ES-I3 (cell line): ENCODE data around the gene DNM2.
"Not testable (repeated sequence)": the region's sequence is repeated elsewhere in the genome, so short reads cannot be mapped to it uniquely, and the experiment has no call there.

Experiments used
- H3K36me3 ChIP-seq: 2 replicates; pipeline ENCODE4 v1.6.1; 2013; ENCODE audit warnings: mild to moderate bottlenecking, low read length, control low read depth, moderate library complexity; ENCODE audit not compliant: insufficient read depth
- H3K4me1 ChIP-seq: 2 replicates; pipeline ENCODE4 v1.6.1; 2013; ENCODE audit warnings: mild to moderate bottlenecking, control low read depth, low read length; ENCODE audit not compliant: insufficient read depth
- H3K9ac ChIP-seq: 2 replicates; pipeline ENCODE4 v1.6.1; 2013; ENCODE audit warnings: low read depth, mild to moderate bottlenecking, low read length, moderate library complexity
- H3K9me3 ChIP-seq: 2 replicates; pipeline ENCODE4 v1.6.1; 2013; ENCODE audit warnings: mild to moderate bottlenecking, low read length, moderate library complexity; ENCODE audit not compliant: control insufficient read depth, insufficient read depth

The DNM2 gene

DNA sequence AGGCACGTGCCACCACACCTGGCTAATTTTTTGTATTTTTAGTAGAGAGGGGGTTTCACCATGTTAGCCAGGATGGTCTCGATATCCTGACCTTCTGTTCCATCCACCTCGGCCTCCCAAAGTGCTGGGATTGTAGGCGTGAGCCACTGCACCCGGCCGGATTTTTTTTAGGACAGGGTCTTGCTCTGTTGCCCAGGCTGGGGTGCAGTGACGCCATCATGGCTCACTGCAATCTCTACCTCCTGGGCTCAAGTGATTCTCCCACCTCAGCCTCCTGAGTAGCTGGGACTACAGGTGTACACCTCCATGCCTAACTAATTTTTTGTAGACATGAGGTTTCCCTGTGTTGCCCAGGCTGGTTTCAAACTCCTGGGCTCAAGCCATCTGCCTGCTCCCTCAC is 119.8 kb downstream of the DNM2 start:
- H3K9ac ChIP-seq, H3K36me3 ChIP-seq, H3K4me1 ChIP-seq, H3K9me3 ChIP-seq: not testable (repeated sequence)

DNA sequence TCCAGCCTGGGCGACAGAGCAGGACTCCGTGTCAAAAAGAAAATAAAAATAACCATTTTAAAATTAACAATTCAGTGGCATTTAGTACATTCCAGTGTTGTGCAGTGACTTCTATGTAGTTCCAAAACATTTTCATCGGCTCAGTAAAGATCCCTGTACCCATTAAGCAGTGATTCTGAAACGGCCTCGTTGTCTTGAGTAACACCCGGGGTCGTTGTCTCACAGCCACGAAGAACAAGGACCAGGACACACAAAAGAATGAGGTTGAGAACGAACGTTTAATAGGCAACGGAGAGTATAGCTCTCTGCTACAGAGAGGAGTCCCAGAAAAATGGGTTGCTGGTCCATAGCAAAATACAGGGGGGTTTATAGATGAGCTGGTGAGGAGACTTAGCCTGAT is 120.5 kb downstream of the DNM2 start:
- Histone ChIP-seq H3K9me3 (peaks cover 7% of the 10 kb centered on the region), H3K4me1 (no peaks in the 10 kb centered on the region), H3K36me3 (no peaks in the 10 kb centered on the region), H3K9ac (no peak overlapping the region)

DNA sequence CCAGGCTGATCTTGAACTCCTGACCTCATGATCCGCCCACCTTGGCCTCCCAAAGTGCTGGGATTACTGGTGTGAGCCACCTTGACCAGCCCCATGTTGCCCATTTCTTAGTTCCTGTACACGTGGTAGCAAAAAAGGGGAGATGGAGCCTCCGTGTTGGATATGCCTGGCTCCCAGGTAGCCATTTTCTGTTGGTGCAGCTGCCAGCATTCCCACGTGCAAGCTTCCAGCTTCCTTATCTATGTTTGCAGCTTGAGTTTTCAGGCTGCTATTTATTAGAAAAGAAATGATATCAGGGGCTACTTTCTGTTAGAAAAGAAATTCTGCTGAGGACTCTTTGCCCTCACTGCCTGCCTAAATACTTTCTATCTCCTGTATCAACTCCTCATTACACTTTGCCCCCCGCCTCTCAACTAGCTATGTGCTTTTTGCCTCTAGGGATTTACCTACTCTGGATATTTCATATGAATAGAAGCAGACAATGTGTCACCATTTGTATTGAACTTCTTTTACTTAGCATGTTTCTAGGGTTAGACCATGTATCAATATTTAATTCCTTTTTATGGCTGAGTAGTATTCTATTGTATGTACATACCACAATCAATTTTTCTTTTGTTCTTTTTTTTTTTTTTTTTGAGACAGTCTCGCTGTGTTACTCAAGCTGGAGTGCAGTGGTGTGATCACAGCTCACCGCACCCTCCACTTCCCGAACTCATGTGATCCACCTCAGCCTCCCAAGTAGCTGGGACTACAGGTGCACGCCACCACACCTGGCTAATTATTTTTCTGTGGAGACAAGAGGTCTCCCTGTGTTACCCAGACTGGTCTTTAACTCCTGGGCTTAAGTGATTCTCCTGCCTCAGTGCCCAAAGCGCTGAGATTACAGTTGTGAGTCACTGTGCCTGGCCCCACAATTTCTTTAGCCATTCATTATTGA is 121.5 kb downstream of the DNM2 start:
- no peaks in the 10 kb centered on the region for H3K4me1 ChIP-seq
- H3K9ac ChIP-seq: no peak overlapping the region
- H3K36me3 ChIP-seq: no peaks in the 10 kb centered on the region
- H3K9me3 ChIP-seq: peaks cover 7% of the 10 kb centered on the region

DNA sequence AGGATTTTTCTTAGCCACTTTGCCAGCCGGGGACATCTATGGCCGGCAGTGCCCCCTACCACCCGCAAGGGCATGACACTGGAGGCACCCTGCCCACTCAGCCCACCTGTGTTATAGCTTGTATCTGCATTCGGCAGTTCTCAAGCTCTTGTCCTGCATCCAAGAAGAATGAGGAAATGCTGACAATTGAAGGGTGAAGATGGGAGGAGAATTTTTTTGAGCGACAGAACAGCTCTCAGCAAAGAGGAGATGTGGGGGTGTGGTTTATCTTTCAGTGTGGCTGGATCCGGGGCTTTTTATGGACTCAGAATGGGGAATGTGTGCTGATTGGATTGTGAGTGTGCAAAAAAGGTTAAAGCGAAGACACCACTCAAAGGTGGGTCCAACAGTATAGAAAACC is 124.9 kb downstream of the DNM2 start:
- Histone ChIP-seq H3K9me3 (peaks cover 6% of the 10 kb centered on the region; the same call in 1 of the 2 replicates), H3K9ac (no peak overlapping the region), H3K4me1 (no peaks in the 10 kb centered on the region), H3K36me3 (no peaks in the 10 kb centered on the region)

DNA sequence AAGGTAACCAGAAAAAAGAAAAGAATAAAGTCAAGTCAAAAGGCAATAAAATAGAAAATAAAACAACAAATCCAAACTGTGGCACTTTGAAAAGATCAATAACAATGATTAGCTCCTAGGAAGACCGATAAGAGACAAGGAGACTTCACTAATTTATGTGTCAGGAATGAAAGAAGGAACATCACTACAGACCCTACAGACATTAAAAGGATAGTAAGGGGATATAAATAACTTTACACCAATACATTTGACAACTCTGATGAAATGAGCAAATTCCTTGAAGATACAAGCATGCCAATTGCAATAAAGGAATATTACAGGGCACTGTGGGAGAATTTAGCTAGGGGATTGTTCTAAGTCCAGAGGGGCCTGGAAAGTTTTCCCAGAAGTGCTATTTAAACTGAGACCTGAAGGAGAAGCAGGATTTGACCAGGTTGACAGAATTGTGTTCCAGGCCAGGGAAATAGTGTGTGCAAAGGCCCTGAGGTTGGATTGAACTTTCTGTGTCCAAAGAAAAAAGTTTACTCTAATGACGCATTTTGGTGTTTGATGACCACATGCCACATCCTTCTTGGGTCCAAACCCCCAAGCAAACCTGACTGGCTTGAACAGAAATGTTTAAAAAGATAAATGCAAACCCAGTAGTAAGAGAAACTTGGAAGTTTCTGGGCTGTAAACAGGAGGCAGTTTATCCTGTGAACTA is 128.8 kb downstream of the DNM2 start:
- Histone ChIP-seq H3K9ac (no peak overlapping the region), H3K4me1 (no peaks in the 10 kb centered on the region), H3K9me3 (peaks cover 6% of the 10 kb centered on the region; the same call in 1 of the 2 replicates), H3K36me3 (no peaks in the 10 kb centered on the region)

DNA sequence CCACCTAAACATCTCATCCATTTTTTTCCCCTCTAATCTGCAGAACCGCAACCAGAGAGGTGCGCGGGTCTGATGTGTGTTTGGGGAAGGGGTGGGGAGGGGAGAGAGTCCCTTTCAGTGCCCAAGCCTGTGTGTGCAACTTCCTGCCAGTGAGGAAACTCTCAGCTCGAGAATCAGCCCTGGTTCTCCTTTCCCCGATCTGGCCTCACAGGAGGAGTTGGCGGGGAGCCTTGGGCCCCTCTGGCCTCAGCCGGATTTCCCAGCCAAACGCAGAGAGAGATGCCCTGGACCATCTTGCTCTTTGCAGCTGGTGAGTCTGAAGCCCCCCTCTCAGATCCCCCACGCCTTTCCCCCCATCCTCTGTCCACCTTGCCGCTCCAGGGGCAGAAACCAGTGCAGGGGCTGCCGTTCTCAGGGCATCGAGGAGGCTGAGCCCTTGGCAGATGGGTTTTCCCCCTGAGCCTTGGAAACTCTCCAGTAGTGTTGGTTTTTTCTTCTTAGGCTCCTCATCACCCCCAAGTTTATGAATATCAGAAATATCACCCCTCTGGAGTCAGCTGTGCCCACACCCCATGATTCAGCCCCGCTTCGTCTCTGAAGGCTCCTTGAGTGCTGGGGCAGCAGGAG is 130.5 kb downstream of the DNM2 start, which contains the start of gene C19orf38:
C19orf38 (plus strand) TSS at position 186 of the 627 bp plus-strand sequence; CDS start at position 280, 94 bp downstream.
- Histone ChIP-seq H3K4me1 (no peaks in the 10 kb centered on the region), H3K9me3 (peaks cover 6% of the 10 kb centered on the region; the same call in 1 of the 2 replicates), H3K36me3 (no peaks in the 10 kb centered on the region), H3K9ac (no peak within 1 kb of the TSS)

DNA sequence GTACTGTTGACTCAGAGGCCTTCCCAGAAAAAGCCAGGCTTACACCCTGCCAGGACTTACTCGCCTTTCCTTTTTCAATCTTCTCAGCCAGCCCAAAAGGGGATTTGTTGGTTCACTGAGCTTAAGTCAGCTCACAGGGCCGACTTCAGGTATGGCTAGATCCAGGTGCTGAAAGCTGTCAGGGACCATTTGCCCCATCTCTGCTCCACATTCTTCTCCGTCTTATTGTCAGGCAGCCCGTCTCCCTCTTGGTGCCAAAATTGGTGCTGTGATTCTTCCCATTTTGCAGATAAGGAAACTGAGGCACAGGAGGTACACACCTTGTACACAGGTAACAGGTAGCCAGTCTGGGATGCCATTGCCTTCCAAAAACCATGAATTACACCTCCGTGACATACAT is 132.8 kb downstream of the DNM2 start:
- Histone ChIP-seq H3K9ac (no peak overlapping the region), H3K4me1 (no peaks in the 10 kb centered on the region), H3K36me3 (no peaks in the 10 kb centered on the region), H3K9me3 (peaks cover 6% of the 10 kb centered on the region; the same call in 1 of the 2 replicates)

DNA sequence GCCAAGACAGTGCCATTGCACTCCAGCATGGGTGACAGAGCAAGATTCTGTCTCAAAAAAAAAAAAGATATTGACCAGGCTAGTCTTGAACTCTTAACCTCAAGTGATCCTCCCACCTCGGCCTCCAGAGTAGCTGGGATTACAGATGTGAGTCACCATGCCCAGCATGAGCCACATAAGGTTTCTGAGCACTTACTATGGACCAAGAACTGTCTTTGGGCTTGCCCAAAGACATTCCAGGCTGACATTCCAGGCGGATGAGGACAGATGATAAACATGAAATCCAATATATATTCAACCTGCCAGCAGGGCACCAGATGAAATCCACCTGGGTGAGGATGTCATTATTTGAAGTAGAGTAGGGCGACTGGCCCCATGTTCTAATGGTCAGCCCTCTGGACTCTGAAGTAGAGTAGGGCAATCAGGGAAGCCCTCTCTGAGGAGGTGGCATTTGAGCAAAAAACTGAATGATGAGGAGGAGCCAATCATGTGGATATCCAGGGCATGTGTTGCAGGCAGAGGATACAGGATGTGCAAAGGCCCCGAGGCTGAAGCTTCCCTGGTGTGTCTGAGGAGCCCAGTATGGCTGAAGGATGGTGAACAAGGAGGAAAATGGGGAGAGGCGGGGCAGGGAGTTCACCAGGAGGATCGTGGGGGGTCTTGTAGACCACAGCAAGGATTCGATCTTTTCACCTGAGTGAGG is 134.4 kb downstream of the DNM2 start:
- Histone ChIP-seq H3K9me3 (no peaks in the 10 kb centered on the region), H3K9ac (no peak overlapping the region), H3K4me1 (no peaks in the 10 kb centered on the region; the same call in 1 of the 2 replicates), H3K36me3 (no peaks in the 10 kb centered on the region)

DNA sequence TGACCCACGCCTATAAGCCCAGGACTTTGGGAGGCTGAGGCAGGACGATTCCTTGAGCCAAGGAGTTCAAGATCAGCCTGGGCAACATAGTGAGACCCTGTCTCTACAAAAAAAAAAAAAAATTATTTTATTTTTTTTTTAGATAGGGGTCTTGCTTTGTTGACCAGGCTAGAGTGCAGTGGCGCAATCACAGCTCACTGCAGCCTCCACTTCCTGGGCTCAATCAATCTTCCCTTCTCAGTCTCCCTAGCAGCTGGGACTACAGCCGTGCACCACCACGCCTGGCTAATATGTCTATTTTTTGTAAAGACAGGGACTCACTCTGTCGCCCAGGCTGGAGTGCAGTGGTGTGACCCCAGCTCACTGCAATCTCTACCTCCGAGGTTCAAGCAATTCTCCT is 135.1 kb downstream of the DNM2 start:
- H3K9me3 ChIP-seq: no peaks in the 10 kb centered on the region
- H3K9ac ChIP-seq: no peak overlapping the region
- H3K4me1 ChIP-seq: no peaks in the 10 kb centered on the region; the same call in 1 of the 2 replicates
- H3K36me3 ChIP-seq: no peaks in the 10 kb centered on the region

DNA sequence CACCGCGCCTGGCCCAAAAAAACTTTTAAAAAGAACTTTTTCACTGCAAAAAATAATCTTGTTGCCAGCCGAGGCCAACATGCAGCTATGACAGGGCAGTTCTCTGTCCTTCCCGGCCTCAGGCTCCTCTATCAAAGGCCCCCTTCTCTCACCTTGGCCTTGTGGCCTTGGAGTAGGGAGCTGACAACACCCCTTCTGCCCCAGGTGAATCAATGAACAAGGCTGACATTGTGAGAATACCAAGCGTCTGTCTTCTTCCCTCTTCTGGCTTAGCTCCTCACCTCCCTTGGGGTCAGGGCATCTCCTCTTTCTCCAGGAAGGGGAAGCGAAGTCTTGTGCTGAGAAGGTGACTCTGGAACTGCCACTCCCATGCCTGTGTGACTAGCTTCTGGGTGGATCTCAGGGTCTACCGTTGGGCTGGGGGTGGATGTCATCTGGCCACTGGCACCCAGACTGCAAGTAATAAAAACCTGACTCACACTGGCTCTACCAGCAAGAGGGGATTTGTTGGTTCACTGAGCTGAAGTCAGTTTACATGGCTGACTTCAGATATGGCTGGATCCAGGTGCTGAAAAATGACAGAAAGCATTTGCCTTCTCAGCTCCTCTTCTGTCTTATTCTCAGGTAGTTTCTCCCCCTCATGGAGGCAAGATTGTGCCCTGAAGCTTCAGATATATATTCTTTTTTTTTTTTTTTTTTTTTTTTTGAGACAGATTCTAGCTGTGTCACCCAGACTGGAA is 136.6 kb downstream of the DNM2 start:
- Histone ChIP-seq H3K4me1 (no peaks in the 10 kb centered on the region; the same call in 1 of the 2 replicates), H3K9ac (no peak overlapping the region), H3K9me3 (no peaks in the 10 kb centered on the region), H3K36me3 (no peaks in the 10 kb centered on the region)

DNA sequence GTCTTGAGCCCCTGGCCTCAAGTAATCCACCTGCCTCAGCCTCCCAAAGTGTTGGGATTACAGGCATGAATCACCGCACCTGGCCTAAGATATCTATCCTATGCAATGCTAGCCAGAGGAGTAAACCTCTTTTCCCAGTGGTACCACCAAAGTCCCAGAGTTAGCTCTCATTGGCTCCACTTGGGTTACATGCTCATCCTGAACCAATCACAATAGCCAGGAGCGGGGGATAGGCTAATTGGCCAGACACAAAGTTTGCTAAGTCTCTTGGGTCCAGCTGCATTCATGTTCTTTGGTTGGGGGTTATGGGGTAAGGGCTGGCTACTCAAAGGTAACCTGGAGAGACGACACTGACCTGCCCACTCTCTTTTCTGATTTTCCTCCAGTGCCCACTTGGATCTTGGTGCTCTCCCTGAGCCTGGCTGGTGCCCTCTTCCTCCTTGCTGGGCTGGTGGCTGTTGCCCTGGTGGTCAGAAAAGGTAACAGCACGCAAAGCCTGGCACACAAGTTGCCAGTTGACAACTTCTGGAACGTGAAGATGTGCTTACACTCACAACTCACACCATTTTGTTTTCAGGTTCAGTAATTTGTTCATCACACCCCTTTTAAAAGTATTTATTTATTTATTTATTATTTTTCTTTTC is 138.1 kb downstream of the DNM2 start:
- no peaks in the 10 kb centered on the region for H3K36me3 ChIP-seq
- H3K9ac ChIP-seq: no peak overlapping the region
- no peaks in the 10 kb centered on the region; the same call in 1 of the 2 replicates for H3K4me1 ChIP-seq
- H3K9me3 ChIP-seq: no peaks in the 10 kb centered on the region

DNA sequence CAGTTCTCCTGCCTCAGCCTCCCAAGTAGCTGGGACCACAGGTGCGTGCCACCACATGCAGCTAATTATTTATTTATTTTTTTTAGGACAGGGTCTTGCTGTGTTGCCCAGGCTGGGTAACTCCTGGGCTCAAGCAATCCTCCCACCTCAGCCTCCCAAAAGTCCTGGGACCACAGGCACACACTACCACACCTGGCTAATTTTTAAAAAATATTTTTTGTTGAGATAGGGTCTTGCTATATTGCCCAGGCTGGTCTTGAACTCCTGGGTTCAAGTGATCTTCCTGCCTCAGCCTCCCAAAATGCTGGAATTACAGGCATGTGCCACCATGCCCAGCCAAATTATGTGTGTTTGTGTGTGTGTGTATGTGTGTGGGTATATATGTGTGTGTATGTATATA is 139.0 kb downstream of the DNM2 start:
- not testable (repeated sequence) for H3K36me3 ChIP-seq, H3K4me1 ChIP-seq, H3K9ac ChIP-seq, H3K9me3 ChIP-seq

DNA sequence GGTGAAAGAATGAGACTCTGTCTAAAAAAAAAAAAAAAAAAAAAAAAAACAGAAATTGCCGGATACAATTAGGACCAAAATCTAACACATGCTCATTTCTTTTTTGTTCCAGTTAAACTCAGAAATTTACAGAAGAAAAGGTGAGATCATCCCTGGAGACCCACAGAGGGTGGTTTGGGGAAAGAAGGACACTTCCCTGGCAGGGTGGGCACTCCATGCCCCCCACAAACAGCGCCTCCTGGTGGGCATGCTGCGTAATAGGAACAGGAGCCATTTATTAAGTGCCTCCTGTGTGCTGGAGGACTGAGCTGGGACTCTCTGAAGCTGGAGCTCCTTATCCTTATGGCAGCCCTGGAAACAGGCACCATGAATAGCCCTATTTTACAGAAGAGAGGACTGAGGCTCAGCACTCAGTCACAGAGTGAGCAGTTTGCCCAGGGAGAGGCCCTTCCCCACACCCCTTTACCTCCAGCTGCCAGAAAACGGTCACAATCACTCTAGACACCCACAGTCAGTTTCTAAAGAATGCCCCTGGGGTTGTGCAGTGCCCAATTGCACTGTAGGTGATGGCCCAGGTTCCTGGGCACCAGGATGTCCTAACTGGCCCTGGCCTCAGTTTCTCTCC is 140.4 kb downstream of the DNM2 start:
- Histone ChIP-seq H3K9me3 (no peaks in the 10 kb centered on the region), H3K4me1 (no peaks in the 10 kb centered on the region; the same call in 1 of the 2 replicates), H3K9ac (no peak overlapping the region)

More for the DNA sequence above, 140.4 kb downstream of the DNM2 start:
- H3K36me3 ChIP-seq: no peaks in the 10 kb centered on the region
